WTC11 (cell line): Measurements from ENCODE around the gene RASA1.

Source experiments
- CBFB ChIP-seq: sonication (generic); formaldehyde crosslinking; IDR thresholded peaks from 2 replicates; pipeline ENCODE4 v1.8.1; 2022; ENCODE audit warnings: mild to moderate bottlenecking, low read depth, missing genetic modification reagents
- ETV6 ChIP-seq: sonication (generic); formaldehyde crosslinking; IDR thresholded peaks from 2 replicates; pipeline ENCODE4 v1.8.1; 2022; ENCODE audit warnings: mild to moderate bottlenecking, missing genetic modification reagents
- ZNF425 ChIP-seq: fragments of 250-450 bp; sonication (Bioruptor Pico); conservative IDR thresholded peaks from 2 replicates; pipeline ENCODE4 v1.9.0; 2021; ENCODE audit warnings: mild to moderate bottlenecking
- TF ChIP-seq, protein P1 (sequence below): fragments of 200-600 bp; IDR thresholded peaks from 2 replicates; pipeline ENCODE4 v1.8.0; 2022; ENCODE audit warnings: antibody characterized with exemption
- TF ChIP-seq, protein P2 (sequence below): sonication (generic); formaldehyde crosslinking; IDR thresholded peaks from 2 replicates; pipeline ENCODE4 v1.8.0; 2022; ENCODE audit warnings: mild to moderate bottlenecking, missing genetic modification reagents

GRCh38 chr5:87277279-87277835 lies 9.7 kb downstream of the RASA1 start:
- TF ChIP-seq, protein P1, sequence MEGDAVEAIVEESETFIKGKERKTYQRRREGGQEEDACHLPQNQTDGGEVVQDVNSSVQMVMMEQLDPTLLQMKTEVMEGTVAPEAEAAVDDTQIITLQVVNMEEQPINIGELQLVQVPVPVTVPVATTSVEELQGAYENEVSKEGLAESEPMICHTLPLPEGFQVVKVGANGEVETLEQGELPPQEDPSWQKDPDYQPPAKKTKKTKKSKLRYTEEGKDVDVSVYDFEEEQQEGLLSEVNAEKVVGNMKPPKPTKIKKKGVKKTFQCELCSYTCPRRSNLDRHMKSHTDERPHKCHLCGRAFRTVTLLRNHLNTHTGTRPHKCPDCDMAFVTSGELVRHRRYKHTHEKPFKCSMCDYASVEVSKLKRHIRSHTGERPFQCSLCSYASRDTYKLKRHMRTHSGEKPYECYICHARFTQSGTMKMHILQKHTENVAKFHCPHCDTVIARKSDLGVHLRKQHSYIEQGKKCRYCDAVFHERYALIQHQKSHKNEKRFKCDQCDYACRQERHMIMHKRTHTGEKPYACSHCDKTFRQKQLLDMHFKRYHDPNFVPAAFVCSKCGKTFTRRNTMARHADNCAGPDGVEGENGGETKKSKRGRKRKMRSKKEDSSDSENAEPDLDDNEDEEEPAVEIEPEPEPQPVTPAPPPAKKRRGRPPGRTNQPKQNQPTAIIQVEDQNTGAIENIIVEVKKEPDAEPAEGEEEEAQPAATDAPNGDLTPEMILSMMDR: no peak
- TF ChIP-seq ZNF425 (no peak), ETV6 (no peak), CBFB (CRISPR knock-in tag) (no peak)
- TF ChIP-seq, protein P2, sequence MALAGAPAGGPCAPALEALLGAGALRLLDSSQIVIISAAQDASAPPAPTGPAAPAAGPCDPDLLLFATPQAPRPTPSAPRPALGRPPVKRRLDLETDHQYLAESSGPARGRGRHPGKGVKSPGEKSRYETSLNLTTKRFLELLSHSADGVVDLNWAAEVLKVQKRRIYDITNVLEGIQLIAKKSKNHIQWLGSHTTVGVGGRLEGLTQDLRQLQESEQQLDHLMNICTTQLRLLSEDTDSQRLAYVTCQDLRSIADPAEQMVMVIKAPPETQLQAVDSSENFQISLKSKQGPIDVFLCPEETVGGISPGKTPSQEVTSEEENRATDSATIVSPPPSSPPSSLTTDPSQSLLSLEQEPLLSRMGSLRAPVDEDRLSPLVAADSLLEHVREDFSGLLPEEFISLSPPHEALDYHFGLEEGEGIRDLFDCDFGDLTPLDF: no peak
